Neural progenitor cell (in vitro differentiated cells): ENCODE measurements around the gene PNPLA6. TPM values are rescaled to one million over a fixed set of nuclear protein-coding genes. Genes with fewer than 3 reads are reported as not detected.

Experiments used
- DNase-seq: peaks from one replicate; pipeline ENCODE4 v3.0.0-alpha.2; 2016; ENCODE audit warnings: low spot score
- H2AFZ ChIP-seq: fragments of 200-600 bp; sonication (generic); replicated peaks from 2 replicates; pipeline ENCODE4 v1.6.1; 2016; ENCODE audit warnings: antibody characterized with exemption
- H3F3A ChIP-seq: fragments of 200-600 bp; sonication (generic); 2 replicates; pipeline ENCODE4 v1.6.1; 2016; ENCODE audit warnings: antibody characterized with exemption, low read depth
- H3K27ac ChIP-seq: fragments of 200-600 bp; sonication (generic); 2 replicates; pipeline ENCODE4 v1.5.1; 2016; ENCODE audit warnings: mild to moderate bottlenecking
- H3K27me3 ChIP-seq: fragments of 200-600 bp; sonication (generic); 2 replicates; pipeline ENCODE4 v1.6.1; 2016; ENCODE audit warnings: mild to moderate bottlenecking, moderate library complexity
- H3K36me3 ChIP-seq: fragments of 200-600 bp; sonication (generic); 2 replicates; pipeline ENCODE4 v1.5.1; 2016
- H3K4me1 ChIP-seq: fragments of 200-600 bp; sonication (generic); 2 replicates; pipeline ENCODE4 v1.6.1; 2016; ENCODE audit warnings: mixed run types
- H3K4me2 ChIP-seq: fragments of 200-600 bp; sonication (generic); 2 replicates; pipeline ENCODE4 v1.6.1; 2016
- H3K4me3 ChIP-seq: fragments of 200-600 bp; sonication (generic); 2 replicates; pipeline ENCODE4 v1.5.1; 2016
- H3K79me2 ChIP-seq: fragments of 200-600 bp; sonication (generic); 2 replicates; pipeline ENCODE4 v1.6.1; 2016; ENCODE audit warnings: low read depth
- H3K9ac ChIP-seq: fragments of 200-600 bp; sonication (generic); 2 replicates; pipeline ENCODE4 v1.6.1; 2016
- H3K9me3 ChIP-seq: fragments of 200-600 bp; sonication (generic); 2 replicates; pipeline ENCODE4 v1.5.1; 2016; ENCODE audit warnings: low read depth
- H4K20me1 ChIP-seq: fragments of 200-600 bp; sonication (generic); 2 replicates; pipeline ENCODE4 v1.6.1; 2016; ENCODE audit warnings: low read depth
- H3K27ac Mint-ChIP-seq: 3 replicates; pipeline ENCODE4 v1.8.0; 2021; ENCODE audit warnings: mixed read lengths
- H3K27me3 Mint-ChIP-seq: 2 replicates; pipeline ENCODE4 v1.8.0; 2022; ENCODE audit warnings: low read depth, mild to moderate bottlenecking, inconsistent platforms, moderate library complexity, mixed read lengths; ENCODE audit not compliant: insufficient read depth
- H3K36me3 Mint-ChIP-seq: 3 replicates; pipeline ENCODE4 v1.8.0; 2021; ENCODE audit warnings: mixed read lengths
- H3K4me1 Mint-ChIP-seq: 3 replicates; pipeline ENCODE4 v1.8.0; 2021; ENCODE audit warnings: mixed read lengths
- H3K4me3 Mint-ChIP-seq: 3 replicates; pipeline ENCODE4 v1.8.0; 2021; ENCODE audit warnings: mild to moderate bottlenecking, moderate library complexity, mixed read lengths
- H3K9me3 Mint-ChIP-seq: 3 replicates; pipeline ENCODE4 v1.8.0; 2020; ENCODE audit warnings: mixed read lengths
- CTCF ChIP-seq: fragments of 200-600 bp; sonication (generic); IDR thresholded peaks from 2 replicates; pipeline ENCODE4 v1.5.1; 2017; ENCODE audit warnings: antibody characterized with exemption, mild to moderate bottlenecking
- EZH2 ChIP-seq: fragments of 200-600 bp; sonication (generic); IDR thresholded peaks from 2 replicates; pipeline ENCODE4 v1.6.1; 2017; ENCODE audit warnings: antibody characterized with exemption, mild to moderate bottlenecking, moderate library complexity
- EZH2phosphoT487 ChIP-seq: fragments of 200-600 bp; sonication (generic); IDR thresholded peaks from 2 replicates; pipeline ENCODE4 v1.6.1; 2017; ENCODE audit warnings: antibody characterized with exemption
- total RNA-seq: library from RNA; depleted of rRNA; stranded (reverse); fragments of >200 nt; gene quantifications from 2 replicates; pipeline ENCODE4 v1.2.3, GENCODE V29; 2015; ENCODE audit warnings: low replicate concordance

The PNPLA6 gene
- total RNA-seq, 1 donor from 2014 or later: 25.5 TPM

GRCh38 chr19:7541828-7542443 lies 6.4 kb downstream of the PNPLA6 start:
- no peaks in the 10 kb centered on the region for H3K9me3 ChIP-seq
- no peak overlapping the region for H3K4me3 Mint-ChIP-seq
- no peaks in the 10 kb centered on the region for H3F3A ChIP-seq
- H3K4me2 ChIP-seq: no peak overlapping the region
- H3K4me1 ChIP-seq: no peaks in the 10 kb centered on the region
- no peak overlapping the region for H3K27ac ChIP-seq
- no peaks in the 10 kb centered on the region for H4K20me1 ChIP-seq
- no peaks in the 10 kb centered on the region for H3K9me3 Mint-ChIP-seq
- peaks cover 6% of the 10 kb centered on the region for H3K27me3 Mint-ChIP-seq
- H3K36me3 ChIP-seq: no peaks in the 10 kb centered on the region
- H3K9ac ChIP-seq: no peak overlapping the region
- no peak for DNase-seq
- no peak overlapping the region for H3K27ac Mint-ChIP-seq
- H3K4me3 ChIP-seq: no peak overlapping the region
- peaks cover 18% of the 10 kb centered on the region for H3K36me3 Mint-ChIP-seq
- TF ChIP-seq EZH2 (no peak), CTCF (no peak), EZH2phosphoT487 (no peak)
- no peaks in the 10 kb centered on the region for H3K4me1 Mint-ChIP-seq
- H3K79me2 ChIP-seq: no peaks in the 10 kb centered on the region
- H2AFZ ChIP-seq: no peak overlapping the region
- H3K27me3 ChIP-seq: no peaks in the 10 kb centered on the region

- H3K9me3 ChIP-seq: no peaks in the 10 kb centered on the region
- no peak for TF ChIP-seq CTCF
- no peak for TF ChIP-seq EZH2phosphoT487
- no peak for TF ChIP-seq EZH2
- Mint-ChIP-seq H3K27me3 (peaks cover 4% of the 10 kb centered on the region), H3K9me3 (no peaks in the 10 kb centered on the region), H3K27ac (no peak overlapping the region), H3K36me3 (peaks cover 15% of the 10 kb centered on the region), H3K4me3 (no peak overlapping the region), H3K4me1 (no peaks in the 10 kb centered on the region)
- H3K9ac ChIP-seq: no peak overlapping the region
- no peak overlapping the region for H3K4me2 ChIP-seq
- H3F3A ChIP-seq: no peaks in the 10 kb centered on the region
- H2AFZ ChIP-seq: no peak overlapping the region
- H3K79me2 ChIP-seq: no peaks in the 10 kb centered on the region
- H3K4me3 ChIP-seq: no peak overlapping the region
- no peaks in the 10 kb centered on the region for H3K4me1 ChIP-seq
- H3K27me3 ChIP-seq: no peaks in the 10 kb centered on the region
- no peak for DNase-seq
- no peaks in the 10 kb centered on the region for H4K20me1 ChIP-seq
- H3K27ac ChIP-seq: no peak overlapping the region
- H3K36me3 ChIP-seq: no peaks in the 10 kb centered on the region
These were observed 7.2 kb downstream of the PNPLA6 start for GRCh38 chr19:7542556-7543348.

GRCh38 chr19:7544626-7545025 lies 9.1 kb downstream of the PNPLA6 start:
- no peaks in the 10 kb centered on the region for H3K27me3 ChIP-seq
- Mint-ChIP-seq H3K9me3 (no peaks in the 10 kb centered on the region), H3K36me3 (peaks cover 14% of the 10 kb centered on the region), H3K4me1 (no peaks in the 10 kb centered on the region), H3K27ac (no peak overlapping the region), H3K4me3 (no peak overlapping the region), H3K27me3 (peaks cover 5% of the 10 kb centered on the region)
- H3K27ac ChIP-seq: no peak overlapping the region
- H3K79me2 ChIP-seq: no peaks in the 10 kb centered on the region
- H3K9me3 ChIP-seq: no peaks in the 10 kb centered on the region
- no peak overlapping the region for H2AFZ ChIP-seq
- no peak overlapping the region for H3K4me2 ChIP-seq
- H3K9ac ChIP-seq: no peak overlapping the region
- no peaks in the 10 kb centered on the region for H3F3A ChIP-seq
- H3K4me1 ChIP-seq: no peaks in the 10 kb centered on the region
- TF ChIP-seq CTCF (no peak), EZH2phosphoT487 (no peak), EZH2 (no peak)
- DNase-seq: no peak
- H4K20me1 ChIP-seq: no peaks in the 10 kb centered on the region
- H3K4me3 ChIP-seq: no peak overlapping the region
- no peaks in the 10 kb centered on the region for H3K36me3 ChIP-seq
